DOHH2 (cell line): ENCODE results near the gene HES1.

Experiments used
- H3F3A ChIP-seq: fragments of 200-600 bp; sonication (generic), shearing (Covaris generic); 2 replicates; pipeline ENCODE4 v1.6.0; 2016; ENCODE audit warnings: antibody characterized with exemption, mild to moderate bottlenecking; ENCODE audit not compliant: control insufficient read depth, insufficient read depth
- H3K27ac ChIP-seq: fragments of 200-600 bp; sonication (generic); 2 replicates; pipeline ENCODE4 v1.5.1; 2014; ENCODE audit warnings: low read depth, mild to moderate bottlenecking, low read length, moderate library complexity
- H3K27me3 ChIP-seq: fragments of 200-600 bp; sonication (generic); 2 replicates; pipeline ENCODE4 v1.6.1; 2014; ENCODE audit warnings: mild to moderate bottlenecking, low read length, mixed read lengths; ENCODE audit not compliant: control insufficient read depth
- H3K36me3 ChIP-seq: fragments of 200-600 bp; sonication (generic); 2 replicates; pipeline ENCODE4 v1.6.1; 2014; ENCODE audit warnings: mild to moderate bottlenecking, low read length, moderate library complexity, mixed read lengths; ENCODE audit not compliant: control insufficient read depth
- H3K4me1 ChIP-seq: fragments of 200-600 bp; sonication (generic); 2 replicates; pipeline ENCODE4 v1.6.1; 2014; ENCODE audit warnings: mild to moderate bottlenecking, low read length, mixed read lengths; ENCODE audit not compliant: control insufficient read depth
- H3K4me2 ChIP-seq: fragments of 200-600 bp; sonication (generic); 2 replicates; pipeline ENCODE4 v1.6.0; 2014; ENCODE audit warnings: mild to moderate bottlenecking, low read length, moderate library complexity
- H3K4me3 ChIP-seq: fragments of 200-600 bp; sonication (generic); 2 replicates; pipeline ENCODE4 v1.5.1; 2014; ENCODE audit warnings: mild to moderate bottlenecking, low read length, mixed read lengths
- H3K79me2 ChIP-seq: fragments of 200-600 bp; sonication (generic); 2 replicates; pipeline ENCODE4 v1.6.1; 2014; ENCODE audit warnings: mild to moderate bottlenecking, low read length, mixed read lengths; ENCODE audit not compliant: control insufficient read depth
- H3K9me2 ChIP-seq: fragments of 200-600 bp; sonication (generic); replicated peaks from 2 replicates; pipeline ENCODE4 v1.6.1; 2014; ENCODE audit warnings: mild to moderate bottlenecking, low read length, mixed read lengths; ENCODE audit not compliant: control insufficient read depth
- H3K9me3 ChIP-seq: fragments of 200-600 bp; sonication (generic); 2 replicates; pipeline ENCODE4 v1.6.1; 2014; ENCODE audit warnings: antibody characterized with exemption, low read length, mixed read lengths; ENCODE audit not compliant: control insufficient read depth, insufficient read depth
- H4K20me1 ChIP-seq: fragments of 200-600 bp; sonication (generic); 2 replicates; pipeline ENCODE4 v1.6.0; 2014; ENCODE audit warnings: low read depth, mild to moderate bottlenecking, antibody characterized with exemption, low read length, moderate library complexity; ENCODE audit not compliant: control insufficient read depth, insufficient read depth
- CTCF ChIP-seq: fragments of 200-600 bp; sonication (generic); IDR thresholded peaks from one replicate; pipeline ENCODE4 v1.5.1; 2014; ENCODE audit warnings: antibody characterized with exemption, mild to moderate bottlenecking, low read depth, low read length; ENCODE audit not compliant: poor library complexity, severe bottlenecking
- EZH2phosphoT487 ChIP-seq: fragments of 200-600 bp; sonication (generic); IDR thresholded peaks from 2 replicates; pipeline ENCODE4 v1.6.1; 2017; ENCODE audit warnings: borderline replicate concordance, mild to moderate bottlenecking, antibody characterized with exemption, low read length, moderate library complexity, mixed read lengths

Gene HES1

GRCh38 chr3:194124193-194124592 lies 11.8 kb upstream of the HES1 start:
- Histone ChIP-seq H3K4me3 (no peak overlapping the region), H4K20me1 (no peaks in the 10 kb centered on the region), H3K36me3 (no peaks in the 10 kb centered on the region), H3F3A (no peaks in the 10 kb centered on the region), H3K4me1 (peaks cover 21% of the 10 kb centered on the region), H3K79me2 (no peaks in the 10 kb centered on the region), H3K4me2 (no peak overlapping the region), H3K27me3 (no peaks in the 10 kb centered on the region), H3K9me2 (no peaks in the 10 kb centered on the region), H3K9me3 (no peaks in the 10 kb centered on the region), H3K27ac (no peak overlapping the region)
- TF ChIP-seq CTCF = no peak
- TF ChIP-seq EZH2phosphoT487 = no peak

GRCh38 chr3:194125442-194125841 lies 10.5 kb upstream of the HES1 start:
- no peak overlapping the region for H3K27ac ChIP-seq
- no peaks in the 10 kb centered on the region for H3K9me2 ChIP-seq
- TF ChIP-seq CTCF (no peak), EZH2phosphoT487 (no peak)
- no peaks in the 10 kb centered on the region for H3K9me3 ChIP-seq
- no peak overlapping the region for H3K4me3 ChIP-seq
- H3K4me1 ChIP-seq = peaks cover 13% of the 10 kb centered on the region
- H3K36me3 ChIP-seq = no peaks in the 10 kb centered on the region
- H4K20me1 ChIP-seq = no peaks in the 10 kb centered on the region
- no peaks in the 10 kb centered on the region; the same call in 1 of the 2 replicates for H3F3A ChIP-seq
- H3K79me2 ChIP-seq = no peaks in the 10 kb centered on the region
- no peaks in the 10 kb centered on the region for H3K27me3 ChIP-seq
- H3K4me2 ChIP-seq = no peak overlapping the region

GRCh38 chr3:194126790-194127189 lies 9.2 kb upstream of the HES1 start:
- no peaks in the 10 kb centered on the region for H3K27me3 ChIP-seq
- H3K79me2 ChIP-seq = no peaks in the 10 kb centered on the region
- H3F3A ChIP-seq = peaks cover 3% of the 10 kb centered on the region; the same call in 1 of the 2 replicates
- H3K4me1 ChIP-seq = peaks cover 11% of the 10 kb centered on the region
- H3K4me2 ChIP-seq = no peak overlapping the region
- H3K4me3 ChIP-seq = no peak overlapping the region
- no peaks in the 10 kb centered on the region for H3K9me3 ChIP-seq
- peaks cover 7% of the 10 kb centered on the region for H3K36me3 ChIP-seq
- no peak for TF ChIP-seq CTCF
- TF ChIP-seq EZH2phosphoT487 = no peak
- no peaks in the 10 kb centered on the region for H3K9me2 ChIP-seq
- no peak overlapping the region for H3K27ac ChIP-seq
- H4K20me1 ChIP-seq = no peaks in the 10 kb centered on the region
